ENCODE results near the gene LRBA. TPM values are rescaled to one million over a fixed set of nuclear protein-coding genes. Genes with fewer than 3 reads are reported as not detected.

LRBA gene
- total RNA-seq, 1 experiment from 2014 or later: 55.3 TPM

DNA sequence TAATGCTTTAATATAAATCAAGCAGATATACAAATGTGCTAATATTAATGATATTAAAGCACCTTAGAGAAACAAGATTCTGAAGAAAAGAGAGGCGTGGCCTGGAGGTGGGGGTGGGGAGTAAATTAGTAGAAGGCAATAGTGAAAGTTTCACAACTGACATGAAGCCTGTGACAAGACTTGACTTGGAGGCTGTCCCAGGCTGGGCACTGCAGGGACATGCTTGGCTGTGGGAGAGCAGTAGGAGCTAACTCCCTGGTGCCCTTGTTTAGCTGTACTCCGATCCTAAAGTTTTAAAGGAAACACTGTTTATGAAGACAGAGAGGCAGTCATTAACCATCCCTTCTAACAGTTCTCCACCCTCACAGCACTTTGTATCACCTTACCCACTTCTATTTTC lies 672.1 kb downstream of the LRBA start:
- no peak overlapping the region for H2BK12ac ChIP-seq (ENCODE audit: insufficient read length, low read depth, low read length)
- TF ChIP-seq, protein P1, sequence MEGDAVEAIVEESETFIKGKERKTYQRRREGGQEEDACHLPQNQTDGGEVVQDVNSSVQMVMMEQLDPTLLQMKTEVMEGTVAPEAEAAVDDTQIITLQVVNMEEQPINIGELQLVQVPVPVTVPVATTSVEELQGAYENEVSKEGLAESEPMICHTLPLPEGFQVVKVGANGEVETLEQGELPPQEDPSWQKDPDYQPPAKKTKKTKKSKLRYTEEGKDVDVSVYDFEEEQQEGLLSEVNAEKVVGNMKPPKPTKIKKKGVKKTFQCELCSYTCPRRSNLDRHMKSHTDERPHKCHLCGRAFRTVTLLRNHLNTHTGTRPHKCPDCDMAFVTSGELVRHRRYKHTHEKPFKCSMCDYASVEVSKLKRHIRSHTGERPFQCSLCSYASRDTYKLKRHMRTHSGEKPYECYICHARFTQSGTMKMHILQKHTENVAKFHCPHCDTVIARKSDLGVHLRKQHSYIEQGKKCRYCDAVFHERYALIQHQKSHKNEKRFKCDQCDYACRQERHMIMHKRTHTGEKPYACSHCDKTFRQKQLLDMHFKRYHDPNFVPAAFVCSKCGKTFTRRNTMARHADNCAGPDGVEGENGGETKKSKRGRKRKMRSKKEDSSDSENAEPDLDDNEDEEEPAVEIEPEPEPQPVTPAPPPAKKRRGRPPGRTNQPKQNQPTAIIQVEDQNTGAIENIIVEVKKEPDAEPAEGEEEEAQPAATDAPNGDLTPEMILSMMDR (conservative IDR thresholded peaks at IDR 0.05): no peak
- peak overlapping the region in 1 of 3 experiments; percentile 4; a peak in 1 of 7 replicates for H3K27ac Mint-ChIP-seq
- no peaks in the 10 kb centered on the region; the same call in 1 of the 2 replicates for H3K4me1 ChIP-seq (ENCODE audit: insufficient read depth, low read length)
- no peaks in the 10 kb centered on the region for H3K79me1 ChIP-seq (ENCODE audit: insufficient read depth, low read depth, low read length, poor library complexity, severe bottlenecking)
- H3K9ac ChIP-seq (ENCODE audit: extremely low read depth, insufficient read length, low read length): no peak overlapping the region
- no peaks in the 10 kb centered on the region for H3K9me3 Mint-ChIP-seq
- H2AK5ac ChIP-seq (ENCODE audit: insufficient read length, low read length): no peak overlapping the region
- no peak overlapping the region for H3K4ac ChIP-seq (ENCODE audit: low read depth, low read length)
- no peak overlapping the region for H4K5ac ChIP-seq (ENCODE audit: insufficient read length, low read depth, low read length)
- H3K14ac ChIP-seq (ENCODE audit: insufficient read depth, low read length): no peak overlapping the region
- no peaks in the 10 kb centered on the region for H3K9me3 ChIP-seq (ENCODE audit: control insufficient read depth, low read depth, low read length)
- H3K27me3 Mint-ChIP-seq (ENCODE audit: low read depth): no peaks in the 10 kb centered on the region
- H3K23me2 ChIP-seq (ENCODE audit: insufficient read length, low read depth, low read length, poor library complexity, severe bottlenecking): no peaks in the 10 kb centered on the region
- no peak overlapping the region for H3T11ph ChIP-seq (ENCODE audit: low read length)
- no peak overlapping the region for H3K4me2 ChIP-seq (ENCODE audit: insufficient read depth, insufficient read length, low read length)
- H4K20me1 ChIP-seq (ENCODE audit: control insufficient read depth, insufficient read depth, insufficient read length): no peaks in the 10 kb centered on the region
- no peak overlapping the region for H2BK15ac ChIP-seq (ENCODE audit: low read depth, low read length)
- no peak overlapping the region for H4K91ac ChIP-seq (ENCODE audit: insufficient read length, low read depth, low read length)
- WGBS (ENCODE audit: extremely low coverage, insufficient read length, low lambda C conversion rate): no CpG with 5 or more reads among the region's 2 CpGs
- no peak overlapping the region for H2BK20ac ChIP-seq (ENCODE audit: low read depth, low read length, poor library complexity, severe bottlenecking)
- peaks cover 0 to 3% (median 0%) of the 10 kb centered on the region in 3 experiments; a peak in 1 of 7 replicates for H3K36me3 Mint-ChIP-seq (ENCODE audit: insufficient read depth in 1 of 3, low read depth in 3 of 3)
- no peaks in the 10 kb centered on the region for H3K79me2 ChIP-seq (ENCODE audit: insufficient read depth, low read length)
- no peak overlapping the region for H3K18ac ChIP-seq (ENCODE audit: insufficient read length, low read depth, low read length)
- no peak for DNase-seq
- no peaks in the 10 kb centered on the region for H3K27me3 ChIP-seq (ENCODE audit: insufficient read depth, low read length)
- H3K4me1 Mint-ChIP-seq: peaks cover 4 to 9% of the 10 kb centered on the region in 2 experiments
- H3K56ac ChIP-seq (ENCODE audit: insufficient read length, low read depth, low read length): no peak overlapping the region
- no peak overlapping the region for H3K23ac ChIP-seq (ENCODE audit: insufficient read length, low read depth, low read length)
- H2BK120ac ChIP-seq (ENCODE audit: low read depth, low read length, poor library complexity, severe bottlenecking): no peak overlapping the region
- no peak overlapping the region for H3K27ac ChIP-seq (ENCODE audit: insufficient read length, low read depth, low read length)
- no peak overlapping the region for H3K4me3 Mint-ChIP-seq
- no peak overlapping the region for H2BK5ac ChIP-seq (ENCODE audit: insufficient read length, low read length)
- no peak overlapping the region for H4K8ac ChIP-seq (replicated peaks; ENCODE audit: insufficient read length, low read depth, low read length)
- H2AFZ ChIP-seq (ENCODE audit: low read length): no peak overlapping the region
